ENCODE results near the gene MXD3.
A peak's percentile ranks its signal among the peaks of the same experiment; 100 is the strongest.
"Not testable (repeated sequence)": the region's sequence is repeated elsewhere in the genome, so short reads cannot be mapped to it uniquely, and the experiment has no call there.

Gene MXD3

DNA sequence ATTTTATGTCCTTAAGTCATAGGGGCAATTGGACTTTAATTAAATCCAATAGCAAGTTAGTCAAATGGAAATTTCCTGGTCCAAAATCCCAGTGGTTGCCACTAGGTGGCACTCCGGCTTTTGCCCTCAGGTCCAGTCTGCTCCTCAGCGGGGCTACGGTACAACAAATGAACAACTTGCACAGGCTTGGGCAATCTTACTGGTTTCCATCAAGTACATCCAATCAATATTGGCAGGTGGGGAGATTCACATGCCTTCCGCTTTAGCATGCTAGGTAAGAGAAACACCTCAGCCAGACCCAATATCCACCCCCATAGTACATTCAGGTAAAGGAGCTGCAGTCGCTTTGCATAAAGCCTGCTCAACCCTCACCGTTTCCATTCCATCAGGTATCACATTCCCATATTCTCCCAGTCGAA is 6.3 kb upstream of the MXD3 start:
- DNase-seq, result peak; percentile 10 to 76

DNA sequence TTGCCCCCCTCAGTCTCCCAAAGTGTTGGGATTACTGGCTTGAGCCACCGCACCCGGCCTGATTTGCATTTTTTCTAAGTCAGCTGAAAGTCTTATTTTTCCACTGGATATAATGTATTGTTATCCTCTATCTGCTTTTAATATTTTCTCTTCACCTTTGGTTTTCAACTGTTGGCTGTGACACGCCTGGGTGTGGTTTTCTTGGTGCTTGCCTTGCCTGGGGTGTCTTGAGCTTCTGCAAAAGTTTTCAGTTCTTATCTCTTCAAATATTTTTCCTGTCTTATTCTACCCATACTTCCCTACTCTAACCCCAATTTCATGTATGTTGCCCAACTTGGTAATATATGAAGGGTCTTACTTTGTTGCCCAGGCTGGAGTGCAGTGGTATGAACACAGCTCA is 4.3 kb upstream of the MXD3 start:
- DNase-seq, result no peak

DNA sequence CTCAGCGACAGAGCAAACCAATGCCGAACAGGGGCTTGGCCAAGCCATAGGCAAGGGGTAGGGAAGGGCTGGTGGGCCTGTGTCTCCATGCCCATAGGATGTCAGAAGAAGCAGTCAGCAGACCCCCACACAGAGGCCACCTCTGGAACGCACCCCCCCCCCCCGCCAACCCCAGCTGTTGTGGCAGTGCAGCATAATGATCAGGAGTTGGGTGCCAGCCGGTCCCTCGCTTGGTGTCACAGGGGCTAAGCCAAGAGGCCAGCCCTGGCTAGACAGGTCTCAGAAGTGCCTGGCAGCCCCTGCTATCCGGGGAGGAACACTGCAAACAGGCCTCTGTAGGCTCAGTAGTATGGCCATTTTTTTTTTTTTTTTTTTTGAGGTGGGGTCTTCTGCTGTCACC is 3.7 kb upstream of the MXD3 start:
- DNase-seq, result no peak

DNA sequence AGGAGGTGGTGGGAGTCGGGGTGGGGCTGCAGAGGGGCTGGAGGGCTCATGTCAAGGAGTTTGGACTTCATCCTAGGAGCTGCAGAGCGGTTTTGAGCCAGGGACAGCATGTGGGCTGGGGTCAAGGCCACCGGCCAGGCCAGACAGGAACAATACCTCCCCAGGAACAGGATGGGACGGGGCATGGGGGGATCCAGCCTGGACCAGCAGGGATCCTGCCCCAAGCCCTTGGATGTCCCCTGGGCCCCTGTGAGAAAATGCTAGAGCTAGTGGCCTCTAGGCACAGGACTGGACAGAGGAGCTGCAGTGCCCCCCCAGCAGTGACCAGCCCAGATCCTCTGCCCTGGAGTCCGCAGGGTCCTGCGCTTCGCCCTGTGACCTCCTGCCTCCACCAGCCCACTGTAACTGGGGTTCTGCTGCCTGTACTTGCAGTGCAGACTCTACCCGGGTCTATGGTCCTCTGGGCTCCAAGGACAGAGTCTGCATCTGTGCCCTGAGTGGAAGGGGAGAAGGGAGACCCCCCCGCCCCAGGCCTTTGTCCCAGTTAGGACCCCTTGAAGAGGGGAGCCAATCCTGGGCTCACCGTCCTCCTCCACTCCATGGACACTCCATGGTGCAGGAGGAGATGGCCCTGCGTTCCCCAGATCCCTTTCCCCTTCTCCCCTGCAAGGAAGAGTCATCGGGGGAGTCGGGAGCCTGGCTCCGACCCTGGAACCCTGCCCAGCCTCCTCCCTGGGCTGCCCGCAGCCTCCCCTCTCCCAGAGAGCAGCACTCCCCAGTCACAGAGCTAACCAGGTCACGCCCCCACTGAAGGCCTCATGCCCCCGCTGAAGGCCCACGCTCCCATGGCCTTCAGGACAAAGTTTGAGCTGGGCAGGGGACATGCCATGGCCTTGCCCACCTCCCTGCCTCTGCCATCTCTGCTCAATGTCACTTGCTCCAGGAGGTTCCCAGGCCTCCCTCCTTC is 3.0 kb upstream of the MXD3 start:
- no peak for DNase-seq

DNA sequence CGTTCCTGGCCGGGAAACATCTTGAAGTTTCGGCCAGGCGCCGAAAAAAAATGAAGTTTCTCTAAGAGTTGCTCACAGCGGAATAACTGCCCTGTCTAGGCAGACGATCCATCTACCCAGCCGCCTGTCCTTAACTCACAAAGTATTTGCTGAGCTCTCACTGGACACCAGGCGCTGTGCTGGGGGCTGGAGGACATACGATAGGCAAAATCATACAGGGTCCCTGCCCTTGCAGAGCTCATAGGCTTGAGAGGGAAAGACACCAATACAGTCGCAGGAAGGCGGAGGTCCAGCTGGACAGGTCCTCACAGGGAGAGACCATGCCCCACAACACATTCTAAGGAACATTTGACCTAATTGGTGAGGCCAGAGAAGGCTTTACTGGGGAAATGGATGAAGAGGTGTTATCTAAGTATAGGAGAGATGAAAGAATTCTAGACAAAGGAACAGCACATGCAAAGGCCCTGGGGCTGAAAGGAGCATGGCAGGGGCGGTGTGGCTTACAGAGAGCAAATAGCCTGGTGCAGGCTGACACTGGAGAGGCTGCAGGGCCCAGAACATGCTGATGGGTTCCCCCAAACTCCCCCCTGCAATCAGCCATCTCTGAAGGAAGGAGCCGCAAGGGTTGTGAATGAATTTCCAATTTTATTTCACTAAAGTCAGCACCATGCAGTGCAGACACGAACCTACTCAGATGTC is 2.0 kb upstream of the MXD3 start:
- no peak for DNase-seq

DNA sequence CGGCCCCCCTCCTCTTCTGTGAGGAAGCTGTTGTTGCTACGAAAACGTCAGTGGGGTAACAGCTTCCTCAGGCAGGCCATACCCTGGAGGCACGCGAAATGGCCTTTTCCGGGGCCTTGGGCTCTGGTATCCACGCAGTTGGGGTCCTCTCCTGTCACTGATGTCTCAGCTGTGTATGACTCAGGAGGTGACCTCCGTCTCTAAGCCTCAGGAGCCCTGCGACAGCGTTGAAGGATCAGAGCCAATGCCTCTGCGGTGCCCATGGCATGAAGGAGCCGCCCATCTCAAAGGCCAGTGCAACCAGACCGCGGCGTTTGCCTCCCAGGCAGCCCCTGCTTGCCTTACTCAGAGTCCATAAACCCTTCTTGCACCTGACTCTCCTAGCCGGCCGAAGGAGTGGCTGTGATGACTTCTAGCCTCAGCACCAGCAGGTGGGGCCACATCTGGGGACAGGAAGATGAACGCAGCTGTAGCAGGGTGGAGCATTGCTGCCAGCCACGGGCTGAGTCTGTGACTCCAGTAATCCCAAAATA is 1.0 kb upstream of the MXD3 start:
- DNase-seq, result no peak

DNA sequence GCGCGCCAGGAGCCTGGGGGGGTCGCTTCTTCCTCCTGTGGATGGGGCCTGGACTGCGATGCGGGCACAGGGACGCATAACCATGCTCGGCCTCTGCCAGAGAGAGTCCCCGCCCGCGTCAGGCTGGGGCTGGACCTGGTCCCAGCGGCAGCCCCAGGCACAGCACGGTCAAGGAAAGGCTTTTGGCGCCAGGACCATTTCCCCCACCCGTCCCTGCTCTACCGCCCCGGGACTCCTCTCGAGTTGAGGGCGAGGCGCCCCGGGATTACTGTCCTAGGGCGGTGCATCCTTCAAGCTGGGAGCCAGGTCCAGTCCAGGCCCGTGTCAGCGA is 341 bp downstream of the MXD3 start:
- DNase-seq, result peak in 1 of 2 experiments; percentile 3

DNA sequence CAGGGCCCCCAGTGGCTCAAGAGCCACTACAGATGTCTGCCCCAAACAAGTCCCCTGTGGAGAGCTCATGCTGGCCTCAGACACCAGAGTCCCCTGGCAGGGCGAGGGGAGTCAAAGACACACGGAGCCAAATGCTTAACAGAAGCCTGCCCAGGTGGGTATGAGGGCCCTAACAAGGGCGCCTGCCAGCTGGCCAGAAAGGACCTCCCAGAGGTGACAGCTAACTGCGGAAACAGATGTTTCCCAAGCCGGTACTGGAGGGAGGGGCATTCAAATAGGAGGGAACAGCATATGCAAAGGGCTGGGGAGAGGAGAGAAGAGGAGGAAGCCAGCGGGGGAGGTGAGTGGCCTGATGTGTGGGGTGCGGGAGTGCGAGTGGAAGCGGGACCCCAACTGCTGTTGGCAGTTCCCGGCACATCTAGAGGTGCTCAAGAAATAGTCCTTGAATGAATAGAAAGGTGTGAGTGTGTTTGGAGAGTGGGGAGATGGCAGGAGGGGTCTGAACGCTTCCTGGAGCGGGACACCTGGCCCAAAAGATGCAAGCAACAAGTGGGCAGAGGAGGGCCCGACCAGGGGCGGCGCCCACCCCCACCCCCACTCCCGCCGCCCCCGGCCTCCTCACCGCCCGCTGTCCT is 824 bp downstream of the MXD3 start:
- no peak for DNase-seq

DNA sequence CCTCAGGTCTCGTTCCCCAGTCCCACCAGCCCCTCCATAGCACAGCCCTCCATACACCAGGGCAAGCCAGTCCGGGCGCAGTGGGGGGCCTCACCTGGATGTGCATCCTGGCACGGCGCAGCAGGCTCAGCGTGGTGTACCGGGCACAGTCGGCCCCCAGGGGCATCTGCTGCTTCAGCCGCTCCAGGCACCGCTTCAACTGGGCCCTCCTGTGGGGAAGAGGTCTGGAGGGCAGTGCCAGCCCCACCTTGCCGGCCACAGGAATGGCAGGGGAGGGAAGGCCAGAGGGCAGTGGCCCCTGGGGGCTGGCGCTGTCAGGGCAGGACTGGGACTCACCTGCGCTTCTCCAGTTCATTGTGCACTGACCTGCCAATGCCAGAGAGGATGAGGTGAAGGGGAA is 1.4 kb downstream of the MXD3 start:
- no peak for DNase-seq

DNA sequence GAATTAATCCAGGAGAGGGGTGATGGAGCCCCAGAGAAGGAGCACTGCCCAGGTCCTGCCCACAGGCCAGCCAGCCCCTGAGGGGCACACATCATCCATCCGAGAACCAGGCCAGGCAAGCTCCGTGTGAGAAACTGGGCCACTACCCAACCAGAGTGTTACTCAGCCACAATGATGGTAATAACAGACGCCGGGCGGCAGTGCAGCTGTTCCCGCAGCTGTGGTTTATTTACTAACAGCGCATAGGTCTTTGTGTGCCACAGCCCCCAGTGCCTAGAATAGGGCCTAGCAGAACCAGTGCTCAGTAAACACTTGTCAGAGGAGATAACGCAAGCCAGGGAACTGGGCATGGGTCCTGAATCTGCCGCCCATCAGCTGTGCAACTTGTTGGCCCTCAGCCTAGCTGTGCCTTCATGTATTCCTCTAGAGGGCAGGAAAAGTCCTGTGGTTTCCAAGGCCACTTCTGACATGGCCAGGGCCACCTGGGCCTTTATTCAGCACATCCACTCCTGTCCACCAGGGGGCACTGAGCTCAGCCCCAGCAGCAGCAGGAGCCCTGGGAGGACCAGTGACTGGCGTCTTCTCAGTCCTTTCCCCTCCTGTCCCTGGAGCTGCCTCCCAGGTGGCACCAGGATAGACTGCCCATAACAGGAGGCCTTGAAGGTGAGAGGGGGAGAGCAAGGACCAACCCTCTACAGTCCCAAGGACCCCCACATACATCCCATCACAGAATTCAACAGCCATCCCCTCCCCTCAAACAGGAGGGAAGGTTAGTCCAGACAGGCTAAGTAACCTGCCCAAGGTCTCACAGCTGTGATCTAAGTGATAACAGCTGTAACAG is 2.1 kb downstream of the MXD3 start:
- DNase-seq, result peak in 1 of 2 experiments; percentile 52

DNA sequence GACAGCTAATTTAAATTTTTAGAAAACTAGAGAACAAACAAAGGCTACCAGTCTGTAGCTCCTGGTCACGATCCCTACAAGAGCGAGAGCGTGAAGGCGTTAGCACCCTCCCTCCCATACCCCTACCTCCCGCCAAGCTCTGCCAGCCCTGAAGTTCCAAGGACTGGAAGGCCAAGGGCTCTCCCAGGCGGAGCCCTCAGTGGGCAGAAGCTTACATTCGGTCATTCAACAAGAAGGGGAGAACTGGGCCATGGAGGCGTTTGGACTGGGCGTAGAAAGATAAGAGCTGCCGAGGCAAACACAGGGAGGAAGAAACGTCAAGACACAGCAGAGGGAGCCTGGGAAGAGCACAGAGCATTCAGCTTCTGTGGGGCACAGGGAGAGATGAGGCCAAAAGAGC is 3.0 kb downstream of the MXD3 start:
- DNase-seq, result no peak

DNA sequence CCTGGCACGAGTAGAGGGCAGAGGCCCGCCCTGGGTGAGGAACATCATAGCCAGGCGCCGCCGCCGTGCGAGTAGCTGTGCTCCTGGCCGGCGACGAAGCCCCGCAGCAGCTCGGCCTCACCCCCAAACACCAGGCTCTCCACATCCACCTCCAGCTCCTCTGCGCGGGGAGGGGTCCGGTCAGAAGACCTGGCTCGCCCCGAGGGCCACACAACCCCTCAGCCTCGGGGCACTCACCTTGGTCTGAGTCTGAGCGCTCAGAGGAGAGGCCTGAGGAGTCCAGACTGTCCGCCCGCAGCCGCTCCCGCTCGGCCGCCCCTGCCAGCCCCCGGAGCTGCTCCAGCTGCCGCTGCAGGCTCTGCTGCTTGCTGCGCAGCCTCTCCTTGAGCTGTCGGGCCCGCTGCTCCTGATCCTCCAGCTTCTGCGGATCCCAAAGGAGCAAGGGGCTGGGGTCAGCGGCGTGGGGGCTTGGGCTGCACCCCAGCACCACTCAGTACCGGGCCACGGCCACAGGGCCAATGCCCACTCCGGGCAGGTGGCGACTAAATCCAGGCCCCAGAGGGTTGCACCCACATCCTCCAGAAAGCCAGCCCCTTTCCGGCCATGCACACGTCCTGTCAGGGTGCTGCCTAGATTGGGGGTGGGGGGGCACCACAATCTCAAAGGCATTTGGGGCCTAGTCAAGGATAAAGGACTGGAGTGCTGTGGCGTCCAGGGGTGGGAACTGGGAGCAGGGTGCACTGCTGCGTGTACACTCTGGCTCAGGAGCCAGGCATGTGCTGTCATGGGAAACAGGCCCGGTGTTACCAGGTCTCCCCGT is 3.9 kb downstream of the MXD3 start:
- DNase-seq, result no peak

DNA sequence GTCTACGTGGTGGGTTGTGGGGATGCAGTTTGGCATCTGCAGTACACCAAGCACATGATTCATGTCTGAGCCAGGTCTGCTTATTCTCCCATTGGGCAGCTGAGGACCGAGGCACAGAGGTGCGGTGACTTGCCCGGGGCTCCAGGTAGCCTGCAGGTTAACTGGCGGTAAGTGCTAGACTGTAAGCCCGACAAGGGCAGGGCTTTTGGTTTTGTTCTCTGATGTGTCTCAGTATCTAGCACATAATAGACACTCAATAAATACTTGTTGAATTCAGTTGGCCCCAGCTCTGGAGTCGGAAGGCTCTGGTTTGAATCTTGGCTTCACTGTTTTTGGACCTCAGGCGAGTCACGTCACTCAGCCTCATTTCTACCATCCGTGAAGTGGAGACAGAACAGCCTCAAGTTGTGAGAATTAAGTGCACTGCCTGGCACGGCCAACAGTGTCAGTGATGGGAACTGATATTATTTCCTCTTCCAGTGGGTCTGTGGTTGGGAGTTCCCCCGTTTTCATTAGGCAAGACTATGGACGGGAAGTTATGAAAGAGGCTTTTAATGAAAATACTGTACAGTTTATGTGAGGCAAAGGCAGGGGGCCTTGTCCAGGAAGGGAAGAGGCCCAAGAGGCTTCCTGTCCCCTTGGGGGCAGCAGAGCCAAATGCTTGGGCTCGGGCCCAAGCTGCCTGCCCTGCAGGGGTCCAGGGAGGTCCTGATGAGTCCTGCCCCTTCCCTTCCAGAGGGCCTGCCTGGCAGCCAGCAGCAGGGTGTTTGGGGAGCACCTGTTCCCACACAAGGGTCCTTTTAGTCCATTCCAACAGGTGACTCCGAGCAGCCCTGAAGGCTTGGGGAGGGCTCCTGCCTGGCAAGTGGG is 4.8 kb downstream of the MXD3 start:
- DNase-seq, result no peak

DNA sequence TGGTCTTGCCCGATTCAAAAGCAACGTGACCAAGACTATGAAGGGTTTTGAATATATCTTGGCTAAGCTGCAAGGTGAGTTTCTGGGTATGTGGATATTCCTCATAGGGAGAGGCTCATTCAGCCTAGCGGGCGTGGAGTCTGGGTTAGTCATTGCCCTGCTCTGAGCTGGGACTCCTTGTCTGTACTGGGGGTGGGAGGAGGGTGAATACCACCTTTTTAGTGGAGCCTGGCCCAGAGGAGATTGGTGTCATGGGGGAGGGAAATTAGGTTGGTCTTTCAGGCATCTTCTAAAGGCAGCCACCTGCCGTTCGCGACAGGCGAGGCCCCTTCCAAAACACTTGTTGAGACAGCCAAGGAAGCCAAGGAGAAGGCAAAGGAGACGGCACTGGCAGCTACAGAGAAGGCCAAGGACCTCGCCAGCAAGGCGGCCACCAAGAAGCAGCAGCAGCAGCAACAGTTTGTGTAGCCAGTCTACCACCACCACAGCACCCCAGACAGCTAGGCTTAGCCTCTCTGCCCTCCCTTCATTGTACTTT is 5.5 kb downstream of the MXD3 start:
- not testable (repeated sequence) for DNase-seq

DNA sequence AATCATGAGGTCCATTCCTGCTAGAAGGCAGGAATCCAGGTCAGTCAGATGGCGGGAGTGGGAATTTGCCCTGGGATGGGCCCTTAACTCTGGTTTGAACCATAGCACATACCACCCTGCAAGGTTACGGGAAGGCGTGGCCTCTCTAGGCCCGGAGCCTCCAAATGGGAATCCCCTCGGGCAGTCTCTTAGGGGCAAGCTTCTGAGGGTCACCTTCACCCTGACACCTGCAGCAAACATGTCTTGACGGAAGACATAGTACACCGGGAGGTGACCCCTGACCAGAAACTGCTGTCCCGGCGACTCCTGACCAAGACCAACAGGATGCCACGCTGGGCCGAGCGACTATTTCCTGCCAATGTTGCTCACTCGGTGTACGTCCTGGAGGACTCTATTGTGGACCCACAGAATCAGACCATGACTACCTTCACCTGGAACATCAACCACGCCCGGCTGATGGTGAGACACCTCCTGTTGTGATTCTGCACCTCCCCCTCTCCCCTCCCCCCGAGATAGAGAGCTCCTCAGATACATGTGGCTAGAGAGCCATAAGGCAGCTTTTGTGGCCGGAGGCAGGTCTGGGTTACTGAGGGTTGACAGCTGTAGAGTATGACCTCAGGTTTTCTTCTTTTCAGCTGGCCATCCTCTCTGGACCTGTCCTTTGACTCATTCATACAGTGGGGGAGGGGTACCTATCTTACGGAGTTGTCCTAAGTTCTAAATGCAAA is 7.1 kb downstream of the MXD3 start:
- no peak for DNase-seq

DNA sequence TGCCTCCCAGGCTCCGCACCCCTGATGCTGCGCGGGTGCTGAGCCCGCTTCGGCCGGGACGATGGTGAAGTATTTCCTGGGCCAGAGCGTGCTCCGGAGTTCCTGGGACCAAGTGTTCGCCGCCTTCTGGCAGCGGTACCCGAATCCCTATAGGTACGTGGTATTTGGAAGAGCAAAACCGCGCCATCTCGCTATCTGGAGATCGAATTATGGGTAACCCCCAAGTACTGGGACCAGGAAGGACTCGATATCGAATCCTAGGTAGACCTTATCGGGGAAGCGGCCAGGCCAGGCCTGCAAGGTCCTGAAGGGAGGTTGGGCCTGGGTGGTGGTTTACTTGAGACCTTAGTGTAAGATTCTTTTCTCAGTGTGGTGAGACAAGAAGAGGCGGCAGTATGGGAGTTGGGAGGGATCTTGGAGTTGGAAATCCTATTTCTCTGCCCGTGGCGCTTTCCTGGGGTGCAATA is 7.7 kb downstream of the MXD3 start:
- no peak for DNase-seq

DNA sequence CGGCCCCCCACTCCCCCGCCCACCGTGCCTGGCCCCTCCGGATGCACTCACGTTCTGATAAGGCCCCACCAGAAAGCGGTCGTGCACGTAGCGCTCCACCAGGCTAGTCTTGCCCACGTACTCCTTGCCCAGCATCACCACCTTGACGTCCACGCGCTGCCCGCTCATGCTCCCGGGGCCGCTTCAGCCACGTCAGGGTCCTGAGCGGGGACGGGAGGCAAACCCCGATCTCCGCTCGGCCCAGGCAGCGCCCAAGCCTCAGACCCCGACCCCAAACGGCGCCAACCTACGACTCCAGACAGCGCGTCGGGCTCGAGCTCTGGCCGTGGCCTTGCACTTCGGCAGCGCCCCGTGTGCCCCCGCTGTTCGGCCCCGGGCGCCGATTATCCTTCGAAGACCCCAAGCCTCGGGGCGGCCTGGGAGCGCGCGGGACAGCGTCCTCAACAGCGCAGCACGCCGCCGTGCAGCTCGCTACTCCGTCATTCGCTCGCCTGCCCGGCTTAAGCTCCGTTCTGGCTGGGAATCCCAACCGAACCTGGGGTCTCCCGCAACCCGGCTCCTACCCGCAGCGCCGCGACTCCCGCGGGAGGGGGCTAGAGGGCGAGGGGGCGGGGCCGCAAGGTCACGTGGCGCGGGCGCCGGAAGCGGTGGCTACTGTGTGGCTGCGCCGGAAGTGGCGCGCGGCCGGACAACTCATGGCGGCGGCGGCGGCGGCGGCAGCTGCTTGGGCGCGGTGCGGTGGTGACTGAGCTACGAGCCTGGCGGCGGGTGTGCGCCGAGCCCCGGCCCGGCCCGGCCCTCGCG is 8.4 kb downstream of the MXD3 start, which contains the start of the genes PRELID1 and RAB24:
Gene PRELID1, plus strand, starts transcription at position 679 of the 804 bp plus-strand sequence. CDS start 187 bp downstream, outside the sequence.
Gene RAB24, minus strand, starts transcription at position 599 of the 804 bp plus-strand sequence. Its CDS starts 431 bp downstream, at position 168.
- DNase-seq, result peak; percentile 36 to 82
